GM12878 (cell line): ENCODE data around the gene TERF2IP.

Source experiments
- CEBPB ChIP-seq, 2 experiments: fragments of 150-350 bp in 1 of 2; IDR thresholded peaks; 2 replicates each; pipeline ENCODE4 v1.6.1; 2012 to 2014; ENCODE audit warnings: low read depth in 2 of 2, low read length in 2 of 2, borderline replicate concordance in 1 of 2, inconsistent platforms in 1 of 2
- CTCF ChIP-seq, 3 experiments: IDR thresholded peaks in 2 of 3; conservative IDR thresholded peaks in 1 of 3; 2 replicates each; pipeline ENCODE4 v1.5.1; 2011; ENCODE audit warnings: low read depth in 3 of 3, low read length in 3 of 3, mild to moderate bottlenecking in 3 of 3, control low read depth in 2 of 3, moderate library complexity in 2 of 3, inconsistent platforms in 1 of 3, mixed read lengths in 1 of 3; ENCODE audit not compliant: control insufficient read depth in 2 of 3, insufficient read depth in 1 of 3; ENCODE audit errors: extremely low read depth in 1 of 3
- EP300 ChIP-seq, 2 experiments: fragments of 150-350 bp in 1 of 2; IDR thresholded peaks; 2 replicates each; pipeline ENCODE4 v1.6.1; 2011 to 2012; ENCODE audit warnings: low read depth in 2 of 2, low read length in 2 of 2, borderline replicate concordance in 1 of 2, improper control_type of control experiment in 1 of 2, inconsistent platforms in 1 of 2; ENCODE audit not compliant: control insufficient read depth in 1 of 2
- NFXL1 ChIP-seq: fragments of 450-650 bp; IDR thresholded peaks from 2 replicates; pipeline ENCODE4 v1.6.1; 2017; ENCODE audit warnings: antibody characterized with exemption, mild to moderate bottlenecking, borderline replicate concordance
- POLR2AphosphoS5 ChIP-seq: IDR thresholded peaks from 2 replicates; pipeline ENCODE4 v1.6.1; 2011; ENCODE audit warnings: mild to moderate bottlenecking, low read length, inconsistent platforms
- YY1 ChIP-seq: IDR thresholded peaks from 2 replicates; pipeline ENCODE4 v1.6.1; 2011; ENCODE audit warnings: low read depth, mild to moderate bottlenecking, low read length

- TF ChIP-seq NFXL1 (no peak), CTCF (IDR thresholded peaks at IDR 0.05 in 2 of 3, conservative IDR thresholded peaks at IDR 0.05 in 1 of 3; ENCODE audit: control insufficient read depth in 2 of 3, extremely low read depth in 1 of 3, insufficient read depth in 1 of 3, low read depth in 3 of 3, low read length in 3 of 3) (no peak), EP300 (IDR thresholded peaks at IDR 0.05; ENCODE audit: borderline replicate concordance in 1 of 2, control insufficient read depth in 1 of 2, low read depth in 2 of 2, low read length in 2 of 2) (no peak), POLR2AphosphoS5 (no peak), CEBPB (IDR thresholded peaks at IDR 0.05; ENCODE audit: borderline replicate concordance in 1 of 2, low read depth in 2 of 2, low read length in 2 of 2) (no peak), YY1 (no peak)
These were observed 30.5 kb upstream of the TERF2IP start for GRCh38 chr16:75617121-75617520.
